GM21528 (cell line): ENCODE results near the gene PIEZO2.

Experiments used
- ATAC-seq: cut with Tn5 transposase; IDR thresholded peaks from one replicate; pipeline ENCODE4 v1.9.1; 2021; ENCODE audit warnings: mild to moderate bottlenecking, moderate library complexity; ENCODE audit not compliant: unreplicated experiment, low FRiP score

The PIEZO2 gene

GRCh38 chr18:10723496-10723895 lies 425.9 kb downstream of the PIEZO2 start:
- ATAC-seq = no peak

GRCh38 chr18:10718809-10719208 lies 430.6 kb downstream of the PIEZO2 start:
- ATAC-seq = no peak

- ATAC-seq = no peak
Measured at GRCh38 chr18:10715791-10716190, 433.6 kb downstream of the PIEZO2 start.

- no peak for ATAC-seq
Measured at GRCh38 chr18:10713409-10713808, 436.0 kb downstream of the PIEZO2 start.

GRCh38 chr18:10707294-10707693 lies 442.1 kb downstream of the PIEZO2 start:
- ATAC-seq = no peak

GRCh38 chr18:10705786-10706185 lies 443.6 kb downstream of the PIEZO2 start:
- no peak for ATAC-seq

- ATAC-seq = no peak
Measured at GRCh38 chr18:10705291-10705690, 444.1 kb downstream of the PIEZO2 start.

- no peak for ATAC-seq
Measured at GRCh38 chr18:10702206-10702605, 447.2 kb downstream of the PIEZO2 start.

GRCh38 chr18:10690366-10690765 lies 459.0 kb downstream of the PIEZO2 start:
- ATAC-seq = no peak

- no peak for ATAC-seq
Measured at GRCh38 chr18:10690035-10690329, 459.4 kb downstream of the PIEZO2 start.

GRCh38 chr18:10689236-10690034 lies 459.9 kb downstream of the PIEZO2 start:
- no peak for ATAC-seq

GRCh38 chr18:10688766-10689165 lies 460.6 kb downstream of the PIEZO2 start:
- no peak for ATAC-seq

GRCh38 chr18:10687161-10687925 lies 462.0 kb downstream of the PIEZO2 start:
- no peak for ATAC-seq

GRCh38 chr18:10686308-10686707 lies 463.1 kb downstream of the PIEZO2 start:
- ATAC-seq = no peak

GRCh38 chr18:10685484-10685883 lies 463.9 kb downstream of the PIEZO2 start:
- ATAC-seq = no peak

- no peak for ATAC-seq
Measured at GRCh38 chr18:10682368-10682714, 467.0 kb downstream of the PIEZO2 start.

- no peak for ATAC-seq
Measured at GRCh38 chr18:10681581-10682367, 467.6 kb downstream of the PIEZO2 start.

- no peak for ATAC-seq
Measured at GRCh38 chr18:10680271-10680596, 469.1 kb downstream of the PIEZO2 start.

- ATAC-seq = no peak
Measured at GRCh38 chr18:10679557-10680270, 469.7 kb downstream of the PIEZO2 start.

- no peak for ATAC-seq
Measured at GRCh38 chr18:10671441-10671840, 477.9 kb downstream of the PIEZO2 start.

- no peak for ATAC-seq
Measured at GRCh38 chr18:10670856-10671255, 478.5 kb downstream of the PIEZO2 start.
